Activated CD8-positive, alpha-beta T cell treated with anti-CD3 and anti-CD28 coated beads, Interleukin-2, amount 10 ng/mL, durations not matched to agents 7 days and 5 days (primary cell): ENCODE measurements around the gene LMO7. TPM values are rescaled to one million over a fixed set of nuclear protein-coding genes. Genes with fewer than 3 reads are reported as not detected.

ENCODE experiments used
- ATAC-seq: fragments of 150-1000 bp; cut with Tn5 transposase; one replicate; pipeline ENCODE4 v1.10.0; 2021; ENCODE audit warnings: moderate library complexity
- CTCF ChIA-PET: fragments of 350-600 bp; sonication (Branson Sonifier 250); formaldehyde crosslinking; loops from one replicate; lab custom pipeline; 2021; ENCODE audit warnings: antibody characterized with exemption; lab: Charles Lee
- POLR2A ChIA-PET: fragments of 350-600 bp; sonication (Branson Sonifier 250); formaldehyde crosslinking; loops from one replicate; lab custom pipeline; 2021; ENCODE audit warnings: antibody characterized with exemption; lab: Charles Lee
- DNase-seq: peaks from one replicate; pipeline ENCODE4 v3.0.0-alpha.2; 2020
- H3K27ac Mint-ChIP-seq: one replicate; pipeline ENCODE4 v1.8.0; 2021; ENCODE audit warnings: mild to moderate bottlenecking, mixed read lengths
- H3K27me3 Mint-ChIP-seq: one replicate; pipeline ENCODE4 v1.8.0; 2021; ENCODE audit warnings: low read depth, mixed read lengths
- H3K36me3 Mint-ChIP-seq: one replicate; pipeline ENCODE4 v1.8.0; 2021; ENCODE audit warnings: low read depth, mixed read lengths
- H3K4me1 Mint-ChIP-seq: one replicate; pipeline ENCODE4 v1.8.0; 2021; ENCODE audit warnings: low read depth, mixed read lengths
- H3K4me3 Mint-ChIP-seq: one replicate; pipeline ENCODE4 v1.8.0; 2021; ENCODE audit warnings: mild to moderate bottlenecking, mixed read lengths
- H3K9me3 Mint-ChIP-seq: one replicate; pipeline ENCODE4 v1.8.0; 2022; ENCODE audit warnings: mixed read lengths; ENCODE audit not compliant: insufficient read depth
- total RNA-seq, 2 experiments: library from RNA; stranded (reverse); gene quantifications; one replicate each; pipeline ENCODE4 v1.2.3, GENCODE V29; 2021

The LMO7 gene
- total RNA-seq, 2 experiments from 2014 or later = 12.5 to 13.8 TPM

DNA sequence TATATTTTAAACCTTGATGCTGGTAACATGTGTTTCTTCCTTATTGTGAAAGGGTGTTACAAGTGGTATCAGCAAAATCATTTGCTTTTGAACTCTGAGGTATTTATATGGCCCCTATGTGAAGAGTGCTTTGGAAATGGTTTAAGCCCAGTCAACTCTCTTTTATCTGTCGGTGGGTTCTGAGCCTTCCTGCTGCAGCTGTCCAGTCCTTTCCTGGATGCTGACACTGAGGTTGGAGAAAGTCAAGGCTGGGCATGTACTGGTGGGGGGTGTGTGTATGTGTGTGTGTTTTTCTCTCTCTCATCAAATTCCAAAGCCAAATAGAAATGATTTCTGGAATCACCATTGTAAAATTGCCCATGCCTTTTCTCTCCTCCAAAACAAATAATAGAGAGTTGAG lies 221.2 kb downstream of the LMO7 start:
- Mint-ChIP-seq H3K27me3 (no peaks in the 10 kb centered on the region), H3K4me1 (no peaks in the 10 kb centered on the region), H3K9me3 (no peaks in the 10 kb centered on the region), H3K4me3 (no peak overlapping the region), H3K27ac (no peak overlapping the region), H3K36me3 (no peaks in the 10 kb centered on the region)
- CTCF ChIA-PET = interaction anchor here (1.2 to 1.7 kb wide), 2 partner anchors 13 to 162 kb away, joined by 4 to 6 read pairs; no protein-coding TSS in a partner anchor
- no peak for DNase-seq
- POLR2A ChIA-PET = no interaction called here
- no peak for ATAC-seq

DNA sequence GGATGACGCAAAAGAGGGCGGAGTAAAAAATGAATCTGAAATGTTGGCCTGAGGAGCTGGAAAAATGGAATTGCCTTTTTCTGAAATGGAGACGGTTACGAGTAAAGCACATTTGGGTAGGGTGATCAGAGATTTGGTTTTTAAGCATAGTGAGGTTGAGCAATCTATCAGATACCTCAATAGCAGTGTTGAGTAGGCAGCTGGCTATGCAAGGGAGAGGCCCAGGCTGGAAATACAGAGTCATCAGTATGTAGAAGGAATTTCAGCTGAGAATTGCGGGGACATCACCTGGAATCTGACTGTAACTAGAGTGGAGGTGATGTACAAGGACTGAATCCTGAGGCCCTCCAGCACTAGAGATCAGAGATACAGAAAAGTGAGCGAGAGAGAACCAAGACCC lies 224.8 kb downstream of the LMO7 start:
- H3K4me3 Mint-ChIP-seq = no peak overlapping the region
- no peaks in the 10 kb centered on the region for H3K36me3 Mint-ChIP-seq
- H3K27ac Mint-ChIP-seq = no peak overlapping the region
- no peaks in the 10 kb centered on the region for H3K9me3 Mint-ChIP-seq
- no peaks in the 10 kb centered on the region for H3K4me1 Mint-ChIP-seq
- DNase-seq (no peak), ATAC-seq (no peak)
- H3K27me3 Mint-ChIP-seq = peaks cover 5% of the 10 kb centered on the region
- ChIA-PET POLR2A (no interaction called here), CTCF (interaction anchor here (2.8 to 3.0 kb wide), 2 partner anchors 9 to 15 kb away, joined by 8 to 22 read pairs; no protein-coding TSS in a partner anchor)

DNA sequence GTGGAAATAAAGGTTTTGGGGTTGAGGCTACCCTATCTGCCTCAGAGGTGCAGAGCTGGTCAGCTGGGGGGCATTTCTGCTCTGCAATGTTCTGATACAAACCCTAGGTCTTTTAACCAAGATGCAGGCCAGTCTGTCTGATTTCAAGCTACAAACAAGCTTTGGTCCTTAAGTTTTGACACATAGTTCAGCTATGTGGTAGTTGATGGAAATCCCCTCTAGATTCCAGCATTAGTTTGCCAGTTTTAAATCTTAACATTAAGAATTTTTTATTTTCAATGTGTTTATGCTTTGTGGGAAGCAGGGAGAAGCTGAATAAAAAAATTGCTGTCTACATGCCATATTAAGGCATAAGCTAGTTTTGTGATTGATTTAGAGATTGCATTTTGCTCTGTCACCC lies 225.7 kb downstream of the LMO7 start:
- no peaks in the 10 kb centered on the region for H3K9me3 Mint-ChIP-seq
- H3K36me3 Mint-ChIP-seq = no peaks in the 10 kb centered on the region
- no peaks in the 10 kb centered on the region for H3K4me1 Mint-ChIP-seq
- H3K4me3 Mint-ChIP-seq = no peak overlapping the region
- CTCF ChIA-PET = interaction anchor here (1.4 to 3.0 kb wide), 3 partner anchors 8 to 166 kb away, joined by 8 to 22 read pairs (median 8); no protein-coding TSS in a partner anchor
- DNase-seq (no peak), ATAC-seq (no peak)
- POLR2A ChIA-PET = interaction anchor here (0.6 kb wide), 1 partner anchor 95 kb away, joined by 3 read pairs; no protein-coding TSS in a partner anchor
- H3K27me3 Mint-ChIP-seq = peaks cover 8% of the 10 kb centered on the region
- no peak overlapping the region for H3K27ac Mint-ChIP-seq

DNA sequence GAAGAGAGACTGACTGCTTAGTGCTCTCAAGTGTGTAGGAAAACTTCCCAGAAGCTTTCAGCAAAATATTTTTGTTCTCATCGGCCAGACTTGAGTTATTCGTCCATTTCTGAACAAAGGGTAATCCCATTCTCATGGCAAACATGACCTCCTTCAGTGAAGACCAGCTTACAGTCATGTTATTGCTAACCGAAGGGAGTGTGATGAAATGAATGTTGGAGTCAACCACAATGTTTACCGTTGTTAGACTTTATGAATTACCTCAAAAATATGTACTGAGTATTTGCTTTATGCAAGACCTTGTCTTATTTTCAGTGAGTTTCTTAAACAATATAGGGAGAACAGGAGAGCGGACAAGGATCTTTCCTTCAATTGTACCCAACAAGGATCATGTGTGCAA lies 228.6 kb downstream of the LMO7 start:
- ATAC-seq (no peak), DNase-seq (no peak)
- Mint-ChIP-seq H3K4me1 (peaks cover 3% of the 10 kb centered on the region), H3K4me3 (no peak overlapping the region), H3K9me3 (no peaks in the 10 kb centered on the region), H3K27me3 (peaks cover 9% of the 10 kb centered on the region), H3K36me3 (no peaks in the 10 kb centered on the region), H3K27ac (no peak overlapping the region)
- CTCF ChIA-PET = interaction anchor here (1.2 kb wide), 1 partner anchor 11 kb away, joined by 4 read pairs; no protein-coding TSS in a partner anchor
- POLR2A ChIA-PET = no interaction called here

DNA sequence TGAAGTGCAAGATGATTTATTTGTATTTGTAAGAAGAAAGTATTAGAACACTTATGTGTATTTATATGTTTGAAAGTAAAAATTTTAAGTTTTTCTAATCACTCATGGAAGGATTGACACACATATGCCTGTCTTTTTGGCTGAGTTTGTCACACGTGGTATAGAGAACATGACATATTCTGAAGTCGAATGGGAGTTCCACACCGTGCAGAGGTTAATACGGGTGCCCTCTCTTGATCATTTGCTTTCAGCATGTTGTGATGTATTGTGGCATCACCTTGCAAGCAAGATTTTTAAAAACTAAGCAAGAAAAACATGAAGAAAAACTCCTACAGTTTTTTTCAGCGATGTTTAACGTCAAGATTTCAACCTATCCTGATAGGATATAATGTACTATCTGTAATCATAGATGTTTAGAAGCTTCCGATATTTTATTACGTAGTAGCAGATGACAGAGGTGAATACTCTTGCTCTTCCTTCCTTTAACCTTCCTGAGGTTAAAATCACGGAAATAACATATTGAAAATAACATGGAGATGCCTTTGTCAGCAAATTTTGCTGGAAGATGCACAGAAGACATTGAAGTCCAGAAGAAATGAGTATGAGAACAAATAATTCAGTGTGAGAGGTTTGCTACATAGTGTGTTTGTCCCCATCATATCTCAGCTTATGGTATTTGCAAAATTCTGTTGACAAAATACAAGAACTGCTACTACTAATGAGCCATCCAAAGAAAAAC lies 231.4 kb downstream of the LMO7 start:
- Mint-ChIP-seq H3K9me3 (no peaks in the 10 kb centered on the region), H3K36me3 (no peaks in the 10 kb centered on the region), H3K27me3 (peaks cover 9% of the 10 kb centered on the region), H3K4me1 (peaks cover 16% of the 10 kb centered on the region), H3K4me3 (no peak overlapping the region), H3K27ac (no peak overlapping the region)
- DNase-seq (no peak), ATAC-seq (no peak)
- ChIA-PET CTCF (interaction anchor here (0.9 to 11.5 kb wide), 3 partner anchors 28 to 179 kb away, joined by 3 to 155 read pairs (median 4); no protein-coding TSS in a partner anchor), POLR2A (no interaction called here)

DNA sequence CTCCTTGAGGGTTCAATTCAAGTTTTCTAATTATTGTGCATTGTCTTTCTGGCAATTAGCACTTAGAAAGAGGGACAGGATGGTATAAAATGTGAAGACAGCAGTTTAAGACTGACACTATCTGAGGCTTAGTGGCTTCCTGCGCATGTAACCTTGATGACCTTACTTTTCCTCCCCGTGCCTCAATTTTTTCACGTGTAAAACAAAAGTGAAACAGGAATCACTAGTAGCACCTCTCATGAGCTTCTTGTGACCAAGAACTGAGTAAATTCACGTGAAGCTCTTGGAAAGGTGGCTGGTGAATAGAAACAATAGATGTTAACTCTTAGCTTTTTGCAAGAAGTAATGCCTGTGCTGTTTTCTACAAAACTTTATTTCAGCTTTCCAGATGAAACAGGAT lies 233.9 kb downstream of the LMO7 start:
- POLR2A ChIA-PET = interaction anchor here (0.9 kb wide), 1 partner anchor 14 kb away, joined by 3 read pairs; no protein-coding TSS in a partner anchor
- Mint-ChIP-seq H3K4me3 (peak overlapping the region; percentile 51), H3K4me1 (peaks cover 20% of the 10 kb centered on the region), H3K36me3 (no peaks in the 10 kb centered on the region), H3K27ac (peak overlapping the region; percentile 70), H3K27me3 (peaks cover 6% of the 10 kb centered on the region), H3K9me3 (no peaks in the 10 kb centered on the region)
- ATAC-seq = peak; percentile 88
- CTCF ChIA-PET = interaction anchor here (0.5 to 11.5 kb wide), 49 partner anchors 8 to 1531 kb away, joined by 3 to 155 read pairs (median 4); no protein-coding TSS in a partner anchor
- peak; percentile 53 for DNase-seq

DNA sequence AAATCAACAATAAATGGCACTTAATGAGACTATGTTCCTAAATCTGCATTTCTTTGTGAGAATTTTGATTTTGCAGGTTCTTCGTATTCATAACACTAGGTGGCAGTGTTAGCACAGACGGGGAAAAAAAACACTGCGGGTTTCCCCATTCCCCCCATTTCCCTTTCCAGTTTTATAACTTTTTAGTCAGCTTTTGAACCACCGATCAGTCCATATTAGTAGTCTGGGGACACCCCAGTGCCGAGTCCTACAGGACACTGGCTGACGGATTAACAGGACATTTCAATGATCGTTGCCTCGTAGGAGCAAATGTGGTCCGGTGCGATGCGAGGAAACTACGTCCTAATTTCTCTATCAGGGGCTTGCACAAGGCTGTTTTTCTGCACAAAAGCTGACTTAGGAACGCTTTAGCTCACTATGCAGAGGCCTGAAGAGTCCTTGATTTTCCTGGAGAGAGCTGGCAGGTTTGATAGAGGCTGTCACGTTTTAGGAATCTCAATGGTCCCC lies 234.3 kb downstream of the LMO7 start:
- Mint-ChIP-seq H3K4me3 (peak overlapping the region; percentile 51), H3K4me1 (peaks cover 25% of the 10 kb centered on the region), H3K27ac (peak overlapping the region; percentile 70), H3K27me3 (peaks cover 6% of the 10 kb centered on the region), H3K36me3 (no peaks in the 10 kb centered on the region), H3K9me3 (no peaks in the 10 kb centered on the region)
- peak; percentile 25 for ATAC-seq
- no peak for DNase-seq
- ChIA-PET POLR2A (interaction anchor here (0.9 kb wide), 1 partner anchor 15 kb away, joined by 3 read pairs; no protein-coding TSS in a partner anchor), CTCF (interaction anchor here (0.7 to 11.5 kb wide), 50 partner anchors 8 to 1531 kb away, joined by 3 to 155 read pairs (median 4); no protein-coding TSS in a partner anchor)

DNA sequence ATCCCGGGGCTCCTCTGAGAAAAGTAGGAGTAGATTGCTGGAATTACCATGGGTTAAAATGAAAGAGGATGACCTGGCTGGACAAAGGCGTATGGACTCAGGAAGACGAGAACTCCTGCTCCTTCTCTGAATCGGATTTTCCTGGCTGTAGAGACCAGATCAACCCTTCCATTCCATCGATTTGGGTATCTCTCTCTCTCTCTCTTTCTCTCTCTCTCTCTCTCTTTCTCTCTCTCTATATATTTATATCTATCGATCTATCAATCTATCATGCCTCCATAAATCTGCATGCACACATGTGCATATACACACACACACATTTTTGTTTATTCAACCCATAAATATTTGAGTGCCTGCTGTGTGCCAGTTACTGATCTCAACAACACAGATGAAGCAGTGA lies 234.9 kb downstream of the LMO7 start:
- ATAC-seq (no peak), DNase-seq (no peak)
- CTCF ChIA-PET = interaction anchor here (0.7 to 11.5 kb wide), 24 partner anchors 11 to 1034 kb away, joined by 3 to 155 read pairs (median 5); no protein-coding TSS in a partner anchor
- POLR2A ChIA-PET = no interaction called here
- Mint-ChIP-seq H3K27ac (no peak overlapping the region), H3K4me3 (no peak overlapping the region), H3K36me3 (no peaks in the 10 kb centered on the region), H3K4me1 (peaks cover 31% of the 10 kb centered on the region), H3K27me3 (peaks cover 4% of the 10 kb centered on the region), H3K9me3 (no peaks in the 10 kb centered on the region)

DNA sequence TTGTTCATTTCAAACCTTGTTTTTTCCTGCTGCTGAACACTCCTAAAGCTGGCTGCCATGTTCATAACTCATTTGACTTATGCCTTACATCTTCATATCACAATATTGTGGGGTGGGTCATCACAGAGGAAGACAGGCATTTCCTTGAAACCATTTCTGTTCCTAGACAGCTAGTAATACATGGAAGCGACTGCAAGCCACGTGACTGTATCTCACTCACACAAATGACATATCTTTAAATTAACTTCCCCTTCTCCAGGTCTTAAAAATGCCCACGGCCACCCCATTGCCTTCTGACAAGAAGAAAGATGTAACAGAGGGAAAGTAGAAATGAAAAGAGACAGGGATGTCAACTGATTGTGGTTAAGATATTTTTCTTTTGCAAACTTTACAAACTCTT lies 236.8 kb downstream of the LMO7 start:
- no peaks in the 10 kb centered on the region for H3K27me3 Mint-ChIP-seq
- no peak overlapping the region for H3K27ac Mint-ChIP-seq
- H3K9me3 Mint-ChIP-seq = no peaks in the 10 kb centered on the region
- ATAC-seq (no peak), DNase-seq (no peak)
- POLR2A ChIA-PET = no interaction called here
- H3K4me1 Mint-ChIP-seq = peaks cover 35% of the 10 kb centered on the region
- CTCF ChIA-PET = interaction anchor here (1.0 to 11.5 kb wide), 4 partner anchors 9 to 601 kb away, joined by 4 to 155 read pairs (median 6); no protein-coding TSS in a partner anchor
- H3K36me3 Mint-ChIP-seq = no peaks in the 10 kb centered on the region
- no peak overlapping the region for H3K4me3 Mint-ChIP-seq

DNA sequence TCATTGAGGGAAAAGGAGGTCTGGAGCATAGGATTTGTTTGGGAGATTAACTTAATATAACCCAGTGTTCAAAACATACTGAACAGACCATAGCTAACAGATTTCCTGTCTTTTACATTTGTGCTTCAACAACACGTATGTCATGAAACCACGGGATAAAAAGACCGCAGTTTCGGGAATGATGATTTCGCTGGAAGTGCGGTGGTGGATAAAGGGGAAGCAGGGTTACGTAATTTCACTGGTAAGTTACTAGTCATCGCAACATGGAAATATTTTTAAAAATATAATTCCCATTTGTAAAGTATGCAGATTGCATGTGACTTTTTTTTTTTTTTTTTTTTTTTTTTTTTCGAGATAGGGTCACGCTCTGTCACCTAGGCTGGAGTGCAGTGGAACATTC lies 237.4 kb downstream of the LMO7 start:
- ChIA-PET CTCF (interaction anchor here (1.2 to 11.5 kb wide), 3 partner anchors 9 to 600 kb away, joined by 4 to 155 read pairs (median 5); no protein-coding TSS in a partner anchor), POLR2A (no interaction called here)
- peaks cover 35% of the 10 kb centered on the region for H3K4me1 Mint-ChIP-seq
- no peak overlapping the region for H3K27ac Mint-ChIP-seq
- H3K27me3 Mint-ChIP-seq = peaks cover under 1% of the 10 kb centered on the region
- ATAC-seq (no peak), DNase-seq (no peak)
- H3K36me3 Mint-ChIP-seq = no peaks in the 10 kb centered on the region
- H3K9me3 Mint-ChIP-seq = no peaks in the 10 kb centered on the region
- no peak overlapping the region for H3K4me3 Mint-ChIP-seq

DNA sequence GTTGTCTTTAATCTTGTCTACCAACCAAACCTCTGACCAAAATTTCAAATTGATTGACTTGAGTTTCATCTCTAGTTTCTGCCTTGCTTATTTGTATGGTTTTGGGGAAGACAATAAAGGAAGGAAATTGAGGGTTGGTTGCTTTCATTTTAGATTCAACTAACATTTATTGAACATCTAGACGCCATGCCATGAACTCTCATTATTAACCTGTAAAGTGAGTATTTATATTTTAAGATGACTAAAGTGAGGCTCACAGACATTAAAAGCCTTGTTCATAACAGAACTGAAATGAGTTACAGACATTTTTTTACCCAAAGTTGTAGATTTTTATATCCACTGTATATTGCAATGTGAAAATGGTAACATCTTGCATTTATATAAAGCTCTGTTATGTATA lies 239.3 kb downstream of the LMO7 start:
- Mint-ChIP-seq H3K9me3 (no peaks in the 10 kb centered on the region), H3K4me1 (peaks cover 24% of the 10 kb centered on the region), H3K27me3 (peaks cover 4% of the 10 kb centered on the region), H3K27ac (peak overlapping the region; percentile 22), H3K4me3 (peak overlapping the region; percentile 12), H3K36me3 (no peaks in the 10 kb centered on the region)
- DNase-seq = no peak
- peak; percentile 23 for ATAC-seq
- ChIA-PET CTCF (interaction anchor here (0.7 to 11.5 kb wide), 14 partner anchors 10 to 1458 kb away, joined by 3 to 155 read pairs (median 6); no protein-coding TSS in a partner anchor), POLR2A (no interaction called here)
